ENCODE data around the gene SLU7. TPM values are rescaled to one million over a fixed set of nuclear protein-coding genes. Genes with fewer than 3 reads are reported as not detected.
A peak's percentile ranks its signal among the peaks of the same experiment; 100 is the strongest.

SLU7 gene
- total RNA-seq, 1 experiment from 2014 or later, result 33.3 TPM

GRCh38 chr5:160397492-160397891, 21.4 kb downstream of the SLU7 start:
- Histone ChIP-seq H2AK5ac (ENCODE audit: insufficient read length, low read length) (no peak overlapping the region), H2BK20ac (ENCODE audit: low read depth, low read length, poor library complexity, severe bottlenecking) (no peak overlapping the region), H2BK15ac (ENCODE audit: low read depth, low read length) (no peak overlapping the region), H4K20me1 (ENCODE audit: control insufficient read depth, insufficient read depth, insufficient read length) (no peaks in the 10 kb centered on the region), H2BK12ac (ENCODE audit: insufficient read length, low read depth, low read length) (no peak overlapping the region), H3K4me1 (ENCODE audit: insufficient read depth, low read length) (no peaks in the 10 kb centered on the region), H3K14ac (ENCODE audit: insufficient read depth, low read length) (no peak overlapping the region), H3K4ac (ENCODE audit: low read depth, low read length) (no peak overlapping the region), H3K4me2 (ENCODE audit: insufficient read depth, insufficient read length, low read length) (no peak overlapping the region), H3K56ac (ENCODE audit: insufficient read length, low read depth, low read length) (no peak overlapping the region), H2BK120ac (ENCODE audit: low read depth, low read length, poor library complexity, severe bottlenecking) (no peak overlapping the region), H3K27me3 (ENCODE audit: insufficient read depth, low read length) (no peaks in the 10 kb centered on the region), H2AFZ (ENCODE audit: low read length) (no peak overlapping the region), H3T11ph (ENCODE audit: low read length) (no peak overlapping the region), H3K9me3 (ENCODE audit: control insufficient read depth, low read depth, low read length) (no peaks in the 10 kb centered on the region), H4K91ac (ENCODE audit: insufficient read length, low read depth, low read length) (no peak overlapping the region), H4K8ac (replicated peaks; ENCODE audit: insufficient read length, low read depth, low read length) (no peak overlapping the region), H3K9ac (ENCODE audit: extremely low read depth, insufficient read length, low read length) (no peak overlapping the region), H3K27ac (ENCODE audit: insufficient read length, low read depth, low read length) (no peak overlapping the region), H4K5ac (ENCODE audit: insufficient read length, low read depth, low read length) (no peak overlapping the region), H3K79me2 (ENCODE audit: insufficient read depth, low read length) (no peaks in the 10 kb centered on the region), H3K18ac (ENCODE audit: insufficient read length, low read depth, low read length) (no peak overlapping the region), H2BK5ac (ENCODE audit: insufficient read length, low read length) (no peak overlapping the region), H3K23me2 (ENCODE audit: insufficient read length, low read depth, low read length, poor library complexity, severe bottlenecking) (peaks cover 4% of the 10 kb centered on the region), H3K79me1 (ENCODE audit: insufficient read depth, low read depth, low read length, poor library complexity, severe bottlenecking) (no peaks in the 10 kb centered on the region), H3K23ac (ENCODE audit: insufficient read length, low read depth, low read length) (no peak overlapping the region)
- Mint-ChIP-seq H3K4me3 (no peak overlapping the region), H3K36me3 (ENCODE audit: insufficient read depth in 1 of 3, low read depth in 3 of 3) (peaks cover 0 to 2% (median under 1%) of the 10 kb centered on the region in 3 experiments; a peak in 3 of 7 replicates), H3K27ac (peak overlapping the region in 1 of 3 experiments; percentile 80; a peak in 3 of 7 replicates), H3K9me3 (no peaks in the 10 kb centered on the region), H3K4me1 (peaks cover 17 to 21% of the 10 kb centered on the region in 2 experiments), H3K27me3 (ENCODE audit: low read depth) (no peaks in the 10 kb centered on the region)
- no CpG with 5 or more reads among the region's 1 CpG for WGBS (ENCODE audit: extremely low coverage, insufficient read length, low lambda C conversion rate)
- no peak for DNase-seq
- no peak for TF ChIP-seq CTCF (conservative IDR thresholded peaks at IDR 0.05)

Measured in H9 (cell line).